Cardiac fibroblast (primary cell): Measurements from ENCODE around the gene PDE1C.

Experiments used
- DNase-seq, 2 donors: peaks; one replicate each; pipeline versions ENCODE4 v3.0.0 to v3.0.0-alpha.2; 2010; ENCODE audit warnings: low read depth in 2 of 2
- H3K4me3 ChIP-seq, 2 donors: replicated peaks in 1 of 2; 1 replicate in 1 of 2; 2 replicates in 1 of 2; pipeline ENCODE4 v1.5.1; 2011; ENCODE audit warnings: low read depth in 2 of 2, low read length in 2 of 2, mild to moderate bottlenecking in 2 of 2, moderate library complexity in 1 of 2
- TF ChIP-seq, protein P1 (sequence below): IDR thresholded peaks from one replicate; pipeline ENCODE4 v1.5.1; 2011; ENCODE audit warnings: low read depth, mild to moderate bottlenecking, low read length, inconsistent platforms

PDE1C gene

DNA sequence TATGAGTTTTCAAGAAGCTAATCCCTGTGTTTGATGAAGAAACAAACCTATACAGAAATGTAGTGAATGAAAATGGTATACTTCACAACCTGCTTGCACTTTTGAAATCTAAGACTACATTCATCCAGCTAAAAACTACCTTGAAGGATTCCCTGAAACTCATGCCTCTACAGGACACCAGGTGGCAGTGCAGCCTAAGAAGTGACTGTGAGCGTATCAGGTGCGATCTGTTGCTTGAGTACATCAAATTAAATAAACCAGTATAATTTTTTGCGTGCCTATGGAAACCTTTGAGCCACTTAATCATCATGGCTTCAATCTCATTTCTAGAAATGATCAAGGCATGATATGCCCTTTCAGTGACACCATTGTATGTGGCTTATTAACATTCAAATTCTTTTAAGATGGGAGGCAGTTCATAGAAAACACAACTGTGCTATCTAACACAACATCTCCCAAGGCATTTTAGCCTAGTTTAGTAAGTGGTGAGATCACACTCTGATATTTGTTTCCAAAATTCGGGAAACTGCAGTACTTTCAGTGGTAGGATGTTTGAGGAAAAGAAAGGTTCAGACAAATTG lies 325.8 kb downstream of the PDE1C start:
- TF ChIP-seq, protein P1, sequence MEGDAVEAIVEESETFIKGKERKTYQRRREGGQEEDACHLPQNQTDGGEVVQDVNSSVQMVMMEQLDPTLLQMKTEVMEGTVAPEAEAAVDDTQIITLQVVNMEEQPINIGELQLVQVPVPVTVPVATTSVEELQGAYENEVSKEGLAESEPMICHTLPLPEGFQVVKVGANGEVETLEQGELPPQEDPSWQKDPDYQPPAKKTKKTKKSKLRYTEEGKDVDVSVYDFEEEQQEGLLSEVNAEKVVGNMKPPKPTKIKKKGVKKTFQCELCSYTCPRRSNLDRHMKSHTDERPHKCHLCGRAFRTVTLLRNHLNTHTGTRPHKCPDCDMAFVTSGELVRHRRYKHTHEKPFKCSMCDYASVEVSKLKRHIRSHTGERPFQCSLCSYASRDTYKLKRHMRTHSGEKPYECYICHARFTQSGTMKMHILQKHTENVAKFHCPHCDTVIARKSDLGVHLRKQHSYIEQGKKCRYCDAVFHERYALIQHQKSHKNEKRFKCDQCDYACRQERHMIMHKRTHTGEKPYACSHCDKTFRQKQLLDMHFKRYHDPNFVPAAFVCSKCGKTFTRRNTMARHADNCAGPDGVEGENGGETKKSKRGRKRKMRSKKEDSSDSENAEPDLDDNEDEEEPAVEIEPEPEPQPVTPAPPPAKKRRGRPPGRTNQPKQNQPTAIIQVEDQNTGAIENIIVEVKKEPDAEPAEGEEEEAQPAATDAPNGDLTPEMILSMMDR, result peak; percentile 78
- DNase-seq, result peak; percentile 78 to 84
- no peak overlapping the region for H3K4me3 ChIP-seq

DNA sequence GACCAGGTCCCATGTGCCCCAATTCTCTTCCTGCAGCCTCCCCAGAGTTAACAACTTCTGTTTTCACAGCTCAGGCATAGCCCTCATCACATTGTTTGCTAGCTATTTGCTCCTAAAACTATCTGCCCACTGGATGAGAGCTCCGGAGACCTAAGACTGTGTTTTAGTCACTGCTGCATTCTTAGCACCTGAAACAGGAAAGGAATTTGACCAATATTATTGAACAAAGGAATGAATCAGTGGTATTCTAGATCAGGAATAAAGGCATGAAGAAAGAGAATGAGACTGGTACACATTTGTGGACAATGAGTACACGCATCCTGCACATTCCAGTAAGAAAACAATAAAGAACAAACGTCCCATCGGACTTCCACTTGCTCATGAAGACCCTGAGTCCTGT lies 328.4 kb downstream of the PDE1C start:
- peak in 1 of 2 donors; percentile 33 for DNase-seq
- TF ChIP-seq, protein P1, result no peak
- no peak overlapping the region for H3K4me3 ChIP-seq

DNA sequence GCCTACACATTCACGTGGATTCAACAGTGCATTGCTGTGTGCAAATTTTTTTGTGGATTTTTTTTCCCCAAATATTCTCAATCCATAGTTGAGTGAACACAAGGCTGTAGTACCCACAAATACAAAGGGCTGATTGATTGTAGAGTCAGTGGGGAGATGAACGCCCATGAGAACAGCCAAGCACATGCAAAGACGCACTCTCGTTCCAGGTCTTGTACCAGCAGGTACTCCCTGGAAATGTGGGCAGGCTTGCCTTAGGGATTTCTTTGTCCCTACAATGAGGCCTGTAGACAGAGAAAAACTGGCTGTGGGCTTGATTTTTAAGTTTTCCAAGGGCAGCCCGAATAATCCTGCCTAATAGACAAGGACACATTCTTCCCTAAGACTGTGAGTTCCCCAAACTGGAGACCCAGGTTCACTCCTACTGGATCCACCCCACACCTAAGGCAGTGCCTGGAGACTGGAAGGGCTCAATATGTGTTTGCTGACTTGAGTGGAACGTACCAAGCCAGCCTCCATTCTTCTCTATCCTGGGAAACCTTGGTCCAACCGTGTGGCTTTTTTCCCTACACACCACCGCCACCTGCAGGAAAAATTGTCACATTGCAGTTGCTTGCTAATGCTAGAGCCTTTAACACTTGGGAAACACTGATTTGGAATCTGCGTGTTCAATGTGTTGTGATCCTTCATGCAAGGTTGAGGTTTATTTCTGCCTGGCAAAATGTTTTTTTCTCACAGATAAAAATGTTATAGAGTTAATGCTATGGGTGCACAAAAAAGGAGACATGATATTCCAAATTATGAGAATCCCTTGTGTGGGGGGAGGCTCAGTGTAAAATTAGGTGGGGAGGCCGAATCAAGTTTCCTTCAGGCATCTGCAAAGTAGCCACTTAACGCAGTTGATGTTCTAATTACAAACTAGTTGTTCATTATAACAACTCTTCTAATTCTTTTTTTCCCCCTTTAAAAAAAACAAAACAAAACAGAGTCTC lies 333.9 kb downstream of the PDE1C start:
- peak; percentile 65 to 69 for DNase-seq
- no peak overlapping the region for H3K4me3 ChIP-seq
- TF ChIP-seq, protein P1, result peak; percentile 89

DNA sequence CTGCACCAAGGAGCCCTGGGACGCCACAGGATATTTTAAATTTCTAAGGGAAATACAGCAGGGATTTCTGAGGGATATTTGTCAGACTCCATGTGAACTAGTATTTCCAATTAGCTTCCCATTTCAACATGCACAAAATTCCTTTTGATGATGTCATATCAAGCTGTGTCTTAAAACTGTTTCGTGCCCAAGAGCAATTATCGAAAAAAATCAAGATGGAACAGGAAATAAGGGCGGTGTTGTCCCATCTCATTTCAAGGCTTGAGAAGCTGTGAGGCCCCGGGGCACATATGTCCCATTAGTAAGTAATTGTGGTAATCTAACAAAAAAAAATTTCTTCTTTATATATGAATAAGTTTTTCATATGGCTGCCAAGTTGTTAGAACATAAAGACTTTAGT lies 335.8 kb downstream of the PDE1C start:
- TF ChIP-seq, protein P1, result no peak
- no peak for DNase-seq
- H3K4me3 ChIP-seq, result no peak overlapping the region

DNA sequence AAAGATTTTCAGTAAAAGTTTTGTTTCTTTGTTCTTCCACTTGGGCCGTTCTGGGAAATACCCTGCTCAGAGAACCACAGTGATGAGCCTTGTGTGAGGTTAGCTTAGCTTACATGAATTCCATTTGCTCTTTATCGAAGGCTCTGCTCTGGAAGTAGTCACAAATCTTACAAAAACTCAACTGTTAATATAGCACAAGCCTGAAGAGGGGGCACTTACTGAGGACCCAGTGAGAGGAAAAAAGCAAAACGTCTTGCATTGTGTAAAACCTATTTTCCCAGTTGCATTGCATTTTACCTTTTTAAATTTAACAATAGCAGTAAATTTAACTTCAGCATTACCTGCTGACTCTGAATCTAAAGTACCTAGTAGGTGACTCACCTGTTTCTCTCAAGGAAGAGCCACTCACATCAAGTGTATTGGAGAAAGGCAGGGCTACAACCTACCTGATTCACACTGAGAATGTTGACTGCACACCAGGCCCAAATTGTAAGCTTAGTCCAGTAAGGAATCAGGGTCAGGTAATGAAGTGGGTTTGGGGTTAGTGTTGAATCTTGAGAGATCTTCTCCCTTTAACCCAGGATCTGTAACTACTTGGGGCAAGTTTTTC lies 340.9 kb downstream of the PDE1C start:
- TF ChIP-seq, protein P1, result no peak
- H3K4me3 ChIP-seq, result no peak overlapping the region
- DNase-seq, result no peak

DNA sequence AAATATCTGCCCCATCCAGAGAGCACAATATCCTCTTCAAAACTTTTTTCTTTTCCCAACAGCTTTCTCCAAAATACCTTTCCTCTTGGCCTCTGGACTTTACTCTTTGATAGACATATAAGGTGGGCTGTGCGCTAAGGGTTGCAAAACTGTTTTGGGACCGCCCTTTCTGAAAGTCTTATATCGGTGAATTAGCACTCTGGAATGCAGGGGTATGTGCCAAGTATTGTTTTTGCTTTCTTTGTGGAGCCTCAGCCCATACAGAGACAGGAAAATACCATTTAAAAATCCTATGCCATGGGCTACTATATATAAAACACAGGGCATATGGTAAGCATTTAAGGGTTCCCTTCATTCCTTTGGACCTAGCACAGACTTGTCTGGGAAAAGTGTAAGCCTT lies 345.5 kb downstream of the PDE1C start:
- H3K4me3 ChIP-seq, result no peak overlapping the region
- TF ChIP-seq, protein P1, result no peak
- DNase-seq, result peak; percentile 10 to 29
